Left renal pelvis (tissue), 4 donors: ENCODE results near the gene SCARF2. TPM values are rescaled to one million over a fixed set of nuclear protein-coding genes. Genes with fewer than 3 reads are reported as not detected.
"Not testable (repeated sequence)": the region's sequence is repeated elsewhere in the genome, so short reads cannot be mapped to it uniquely, and the experiment has no call there.

Source experiments
- DNase-seq, 4 donors: peaks; one replicate each; pipeline ENCODE4 v3.0.0-alpha.2; 2013; ENCODE audit warnings: low read depth in 4 of 4, low spot score in 3 of 4
- polyA plus RNA-seq, 4 donors: library from polyadenylated mRNA; unstranded; fragments of 120-200 nt; gene quantifications; one replicate each; pipeline ENCODE4 v1.2.1, GENCODE V29; 2013; ENCODE audit not compliant: insufficient read length in 4 of 4

SCARF2 gene
- polyA plus RNA-seq, 4 donors, result 15.6 to 39.7 (median 22.4) TPM

DNA sequence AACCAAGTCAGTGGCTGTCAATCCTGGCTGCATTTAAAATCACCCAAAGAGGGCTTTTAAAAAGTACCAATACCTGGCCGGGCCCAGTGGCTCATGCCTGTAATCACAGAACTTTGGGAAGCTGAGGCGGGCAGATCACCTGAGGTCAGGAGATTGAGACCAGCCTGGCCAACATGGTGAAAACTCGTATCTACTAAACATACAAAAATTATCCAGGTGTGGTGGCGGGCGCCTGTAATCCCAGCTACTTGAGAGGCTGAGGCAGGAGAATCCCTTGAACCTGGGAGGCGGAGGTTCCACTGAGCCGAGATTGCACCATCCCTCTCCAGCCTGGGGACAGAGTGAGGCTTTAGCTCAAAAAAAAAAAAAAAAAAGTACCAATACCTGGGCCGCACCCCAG, 61.3 kb downstream of the SCARF2 start:
- DNase-seq, result not testable (repeated sequence)

Other genes starting within 250 kb of the SCARF2 start
- 10 to 100 TPM in 1 of 4 donors, 1 to 10 TPM in 3; 4.5 to 18.0 (median 7.2) TPM for gene RTN4R, start 169.5 kb downstream of the SCARF2 start, polyA plus RNA-seq
- 10 to 100 TPM; 41.8 to 61.4 (median 45.7) TPM for gene DGCR6L, start 117.8 kb downstream of the SCARF2 start, polyA plus RNA-seq
- gene ZNF74, start 43.7 kb downstream of the SCARF2 start, polyA plus RNA-seq, result 10 to 100 TPM; 13.6 to 21.8 (median 15.9) TPM
- gene KLHL22, start 58.0 kb upstream of the SCARF2 start, polyA plus RNA-seq, result 10 to 100 TPM; 26.7 to 43.0 (median 34.2) TPM
- 10 to 100 TPM; 33.3 to 64.4 (median 38.6) TPM for gene MED15, start 69.8 kb upstream of the SCARF2 start, polyA plus RNA-seq